A549 (cell line): ENCODE measurements around the gene PON1. TPM values are rescaled to one million over a fixed set of nuclear protein-coding genes. Genes with fewer than 3 reads are reported as not detected.
A peak's percentile ranks its signal among the peaks of the same experiment; 100 is the strongest.

ENCODE experiments used
- ATAC-seq, 2 experiments: fragments of 200-7000 bp in 1 of 2; fragments of >200 bp in 1 of 2; cut with Nextera tagmentation in 1 of 2; cut with Tn5 transposase in 1 of 2; 3 replicates each; pipeline versions ENCODE4 v1.8.0 to v1.9.1; 2018 to 2020; ENCODE audit warnings: mild to moderate bottlenecking in 1 of 2, moderate library complexity in 1 of 2
- CTCF ChIA-PET: fragments of 300-600 bp; sonication (Branson Sonifier 250); formaldehyde crosslinking; extraction: SDS; loops from one replicate; lab custom pipeline; 2021; ENCODE audit warnings: antibody characterized with exemption, inconsistent platforms; lab: Yijun Ruan, JAX
- POLR2A ChIA-PET: fragments of 350-600 bp; formaldehyde crosslinking; extraction: SDS; loops from one replicate; lab custom pipeline; 2021; ENCODE audit warnings: antibody characterized with exemption, inconsistent platforms; lab: Yijun Ruan, JAX
- DNase-seq, 2 experiments: peaks; one replicate each; pipeline versions ENCODE4 v3.0.0 to v3.0.0-alpha.2; 2011 to 2016; ENCODE audit warnings: low read depth in 1 of 2, low spot score in 1 of 2
- FAIRE-seq: peaks from 2 replicates; lab custom pipeline; 2011; peaks lifted over from hg19 to GRCh38; lab: Jason Lieb, UNC
- H3K27ac ChIP-seq, 2 experiments: fragments of >200 bp; sonication (Bioruptor Twin); formaldehyde crosslinking; 3 replicates each; pipeline ENCODE4 v1.5.1; 2016 to 2017
- H3K4me1 ChIP-seq: fragments of >200 bp; sonication (Bioruptor Twin); formaldehyde crosslinking; 3 replicates; pipeline ENCODE4 v1.6.1; 2016
- H3K4me2 ChIP-seq: fragments of >200 bp; sonication (Bioruptor Twin); formaldehyde crosslinking; 3 replicates; pipeline ENCODE4 v1.6.1; 2016
- H3K4me3 ChIP-seq: fragments of >200 bp; sonication (Bioruptor Twin); formaldehyde crosslinking; 3 replicates; pipeline ENCODE4 v1.5.1; 2016
- H3K9me3 ChIP-seq: fragments of >200 bp; sonication (Bioruptor Twin); formaldehyde crosslinking; 3 replicates; pipeline ENCODE4 v1.6.1; 2016
- ATOH8 ChIP-seq: fragments of 250-450 bp; sonication (Bioruptor Pico); IDR thresholded peaks from 2 replicates; pipeline ENCODE4 v1.5.0; 2020; ENCODE audit warnings: low read depth, mild to moderate bottlenecking, moderate library complexity
- BHLHE40 ChIP-seq: IDR thresholded peaks from 2 replicates; pipeline ENCODE4 v1.6.1; 2012; ENCODE audit warnings: low read depth, low read length, inconsistent platforms
- CBX2 ChIP-seq: fragments of 200-600 bp; sonication (generic); IDR thresholded peaks from 2 replicates; pipeline ENCODE4 v1.6.1; 2016; ENCODE audit warnings: low read depth, mild to moderate bottlenecking, borderline replicate concordance
- CEBPB ChIP-seq, 2 experiments: fragments of >200 bp in 1 of 2; sonication (Bioruptor Twin) in 1 of 2; formaldehyde crosslinking in 1 of 2; IDR thresholded peaks; 2 replicates each; pipeline ENCODE4 v1.6.1; 2012 to 2016
- CTCF ChIP-seq: fragments of >200 bp; sonication (Bioruptor Twin); formaldehyde crosslinking; IDR thresholded peaks from 3 replicates; pipeline ENCODE4 v1.5.1; 2016
- ELK1 ChIP-seq: fragments of 150-350 bp; IDR thresholded peaks from 2 replicates; pipeline ENCODE4 v1.6.1; 2014; ENCODE audit warnings: low read depth, mild to moderate bottlenecking, low read length
- FOXS1 ChIP-seq: fragments of 250-450 bp; sonication (Bioruptor Pico); IDR thresholded peaks from 2 replicates; pipeline ENCODE4 v1.5.0; 2020; ENCODE audit warnings: mild to moderate bottlenecking, moderate library complexity
- HES2 ChIP-seq: fragments of >200 bp; sonication (Bioruptor Twin); formaldehyde crosslinking; IDR thresholded peaks from 2 replicates; pipeline ENCODE4 v1.6.1; 2016
- HEYL ChIP-seq: fragments of 250-450 bp; sonication (Bioruptor Pico); IDR thresholded peaks from 2 replicates; pipeline ENCODE4 v1.8.0; 2021; ENCODE audit warnings: mild to moderate bottlenecking, moderate library complexity
- JUNB ChIP-seq: fragments of >200 bp; sonication (Bioruptor Twin); formaldehyde crosslinking; IDR thresholded peaks from 2 replicates; pipeline ENCODE4 v1.6.1; 2016
- MAZ ChIP-seq: fragments of 150-350 bp; IDR thresholded peaks from 2 replicates; pipeline ENCODE4 v1.6.1; 2014; ENCODE audit warnings: antibody characterized with exemption, low read depth, low read length, borderline replicate concordance
- MYC ChIP-seq: IDR thresholded peaks from 2 replicates; pipeline ENCODE4 v1.6.1; 2012; ENCODE audit warnings: mild to moderate bottlenecking, inconsistent platforms, low read length, improper control_type of control experiment, borderline replicate concordance
- NPAS2 ChIP-seq: fragments of 250-450 bp; sonication (Bioruptor Pico); IDR thresholded peaks from 2 replicates; pipeline ENCODE4 v1.8.0; 2022; ENCODE audit warnings: mild to moderate bottlenecking, moderate library complexity, borderline replicate concordance
- POLR2A ChIP-seq: IDR thresholded peaks from 2 replicates; pipeline ENCODE4 v1.6.1; 2012; ENCODE audit warnings: mild to moderate bottlenecking, low read length
- POLR2AphosphoS2 ChIP-seq: conservative IDR thresholded peaks from 2 replicates; pipeline ENCODE4 v1.6.1; 2012; ENCODE audit warnings: low read length, improper control_type of control experiment, inconsistent platforms
- RARB ChIP-seq: fragments of 250-450 bp; sonication (Bioruptor Pico); IDR thresholded peaks from 2 replicates; pipeline ENCODE4 v1.8.0; 2021; ENCODE audit warnings: mild to moderate bottlenecking, moderate library complexity
- USF2 ChIP-seq: fragments of 450-650 bp; IDR thresholded peaks from 2 replicates; pipeline ENCODE4 v1.6.1; 2014; ENCODE audit warnings: antibody characterized with exemption
- WGBS: methylation state at CpG from one replicate; pipeline ENCODE4 v1.1.6; 2017; ENCODE audit errors: missing lambda C conversion rate; 5-methylcytosine and 5-hydroxymethylcytosine counted together
- polyA plus RNA-seq, 4 experiments: library from polyadenylated mRNA; depleted of rRNA in 3 of 4; stranded (reverse); fragments of >200 nt; fragmentation: RNase III in 1 of 4; extraction: RNeasy Plus Mini Kit Qiagen cat#74134 plus additional on column Dnase treatment in 1 of 4; gene quantifications; 2 replicates in 3 of 4; 3 replicates in 1 of 4; pipeline ENCODE4 v1.2.3, GENCODE V29; 2011 to 2017

Gene PON1
- polyA plus RNA-seq, 2 of the 4 experiments (the other 2 are of a cell fraction), result 0.93 to 6.6 TPM

GRCh38 chr7:95340491-95340890 lies 16.2 kb upstream of the PON1 start:
- peaks cover 11% of the 10 kb centered on the region for H3K4me1 ChIP-seq
- 100% methylated on average over 2 of the region's 2 CpGs for whole genome bisulfite sequencing
- H3K27ac ChIP-seq, result no peak overlapping the region
- FAIRE-seq (no peak), ATAC-seq (no peak), DNase-seq (no peak)
- H3K9me3 ChIP-seq, result no peaks in the 10 kb centered on the region
- no peak overlapping the region for H3K4me2 ChIP-seq
- H3K4me3 ChIP-seq, result no peak overlapping the region
- TF ChIP-seq HES2, result no peak
- no peak for TF ChIP-seq MAZ
- TF ChIP-seq ATOH8, result no peak
- no peak for TF ChIP-seq CTCF
- TF ChIP-seq FOXS1, result no peak
- no peak for TF ChIP-seq MYC
- no peak for TF ChIP-seq POLR2AphosphoS2
- TF ChIP-seq NPAS2 (CRISPR knock-in tag), result no peak
- no peak for TF ChIP-seq HEYL (CRISPR knock-in tag)
- TF ChIP-seq RARB, result no peak
- TF ChIP-seq CBX2, result no peak
- POLR2A ChIA-PET, result no interaction called here
- CTCF ChIA-PET, result interaction anchor here (1.6 kb wide), 1 partner anchor 16 kb away, joined by 3 read pairs; no protein-coding TSS in a partner anchor

- no peak for FAIRE-seq
- no peak overlapping the region for H3K4me2 ChIP-seq
- ChIA-PET CTCF (interaction anchor here (0.8 to 1.2 kb wide), 4 partner anchors 17 to 890 kb away, joined by 3 to 8 read pairs (median 4); partner anchors contain the start of gene PON3), POLR2A (no interaction called here)
- H3K4me1 ChIP-seq, result peaks cover 25% of the 10 kb centered on the region
- H3K9me3 ChIP-seq, result no peaks in the 10 kb centered on the region
- no peak overlapping the region for H3K27ac ChIP-seq
- no peak for DNase-seq
- no peak for ATAC-seq
- 97% methylated on average over 3 of the region's 3 CpGs for WGBS
- TF ChIP-seq ELK1 (no peak), JUNB (no peak), BHLHE40 (no peak)
- H3K4me3 ChIP-seq, result no peak overlapping the region
Observed at GRCh38 chr7:95338832-95339231, 14.5 kb upstream of the PON1 start.

GRCh38 chr7:95335093-95335492 lies 10.8 kb upstream of the PON1 start:
- DNase-seq (no peak), FAIRE-seq (peak; percentile 84), ATAC-seq (peak in 1 of 2 experiments; percentile 46; a peak in 3 of 6 replicates)
- CTCF ChIA-PET, result interaction anchor here (1.4 kb wide), 1 partner anchor 142 kb away, joined by 4 read pairs; no protein-coding TSS in a partner anchor
- no peaks in the 10 kb centered on the region for H3K9me3 ChIP-seq
- H3K4me2 ChIP-seq, result peak overlapping the region; percentile 11
- H3K4me1 ChIP-seq, result peaks cover 26% of the 10 kb centered on the region
- POLR2A ChIA-PET, result no interaction called here
- H3K4me3 ChIP-seq, result no peak overlapping the region
- H3K27ac ChIP-seq, result peak overlapping the region; percentile 27 to 37; a peak in 3 of 6 replicates
- peak in 1 of 2 experiments; percentile 28; a peak in 2 of 4 replicates for TF ChIP-seq CEBPB (IDR thresholded peaks at IDR 0.05)
- TF ChIP-seq POLR2A, result no peak
- TF ChIP-seq, all 56 proteins: peak for 1

- Histone ChIP-seq H3K4me3 (no peak overlapping the region), H3K4me2 (peak overlapping the region; percentile 11), H3K9me3 (no peaks in the 10 kb centered on the region), H3K4me1 (peaks cover 31% of the 10 kb centered on the region), H3K27ac (peak overlapping the region; percentile 27 to 33; a peak in 3 of 6 replicates)
- TF ChIP-seq USF2 (peak; percentile 46), BHLHE40 (no peak)
- CTCF ChIA-PET, result interaction anchor here (1.4 kb wide), 1 partner anchor 142 kb away, joined by 4 read pairs; no protein-coding TSS in a partner anchor
- FAIRE-seq (peak; percentile 39), ATAC-seq (peak in 1 of 2 experiments; percentile 65; a peak in 3 of 6 replicates), DNase-seq (no peak)
- POLR2A ChIA-PET, result no interaction called here
Observed at GRCh38 chr7:95334447-95334846, 10.1 kb upstream of the PON1 start.
